Left ventricle myocardium superior (tissue), 1 donor: ENCODE results near the gene BCAP31. TPM values are rescaled to one million over a fixed set of nuclear protein-coding genes. Genes with fewer than 3 reads are reported as not detected.
"Not testable (repeated sequence)": the region's sequence is repeated elsewhere in the genome, so short reads cannot be mapped to it uniquely, and the experiment has no call there.

Source experiments
- ATAC-seq: fragments of 200-7000 bp; cut with Tn5 transposase; one replicate; pipeline ENCODE4 v1.9.1; 2020; ENCODE audit warnings: mild to moderate bottlenecking, moderate library complexity
- DNase-seq: peaks from one replicate; pipeline ENCODE4 v3.0.0-alpha.2; 2020
- intact Hi-C: fragments of 100-400 bp; cut with micrococcal nuclease; formaldehyde crosslinking; loops from one replicate; pipeline ENCODE4 v1.11.0; 2022
- total RNA-seq: library from RNA; stranded (reverse); fragmentation: NEBNext Ultra II Directional; extraction: Animal tissue kit (Norgen Biotek cat#: 25700); gene quantifications from one replicate; pipeline ENCODE4 v1.2.1, GENCODE V29; 2021
- donor health status: DM: no; HTN: yes; CAD: no; lungs with severe emphysema.

BCAP31 gene
- total RNA-seq, 1 donor from 2014 or later, result 91.6 TPM

DNA sequence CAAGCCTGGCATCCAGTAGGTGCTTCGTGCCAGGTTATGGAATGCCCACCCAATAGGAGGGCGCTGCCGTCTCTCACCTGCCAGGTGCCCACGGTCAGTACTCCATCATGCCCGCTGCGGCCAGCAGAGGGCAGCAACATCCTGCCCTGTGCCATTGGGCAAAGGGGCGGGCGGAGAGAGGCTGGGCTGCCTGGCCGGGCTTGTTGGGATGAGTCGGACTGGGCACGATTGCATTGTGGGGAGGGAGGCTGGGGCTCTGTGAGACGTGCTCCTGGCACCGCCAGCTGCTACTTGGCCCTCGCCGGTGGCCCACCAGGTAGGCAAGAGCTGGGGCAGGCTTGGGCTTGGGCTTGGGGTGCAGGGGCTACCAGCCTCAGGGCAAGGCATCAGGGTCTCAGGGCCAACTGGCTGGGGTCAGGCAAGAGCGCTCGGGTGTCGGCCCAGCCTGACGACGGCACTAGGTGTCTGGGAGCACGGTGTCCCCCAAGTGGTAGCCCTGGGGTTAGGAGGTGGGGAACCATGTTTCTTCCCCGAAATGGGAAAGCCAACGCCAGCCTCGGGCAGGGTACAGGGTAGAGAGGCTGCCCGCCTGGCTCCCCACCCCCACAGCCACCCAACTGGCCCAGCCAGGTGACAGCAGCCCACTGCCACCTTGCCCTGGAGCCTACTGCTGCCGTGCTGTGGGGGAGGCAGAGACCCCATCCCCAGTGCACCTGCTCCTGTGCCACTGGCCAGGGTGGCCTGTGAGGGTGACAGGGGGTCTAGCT is 40.0 kb upstream of the BCAP31 start, which contains the start of gene PLXNB3:
TSS of gene PLXNB3 (plus strand) at position 261 of the 767 bp plus-strand sequence. CDS start 1,287 bp downstream, outside the sequence.
- peak; percentile 90 for ATAC-seq
- peak; percentile 85 for DNase-seq
- intact Hi-C loops, result loop anchor here (10.0 kb wide), 1 partner anchor 191 kb away; no protein-coding TSS in a partner anchor

DNA sequence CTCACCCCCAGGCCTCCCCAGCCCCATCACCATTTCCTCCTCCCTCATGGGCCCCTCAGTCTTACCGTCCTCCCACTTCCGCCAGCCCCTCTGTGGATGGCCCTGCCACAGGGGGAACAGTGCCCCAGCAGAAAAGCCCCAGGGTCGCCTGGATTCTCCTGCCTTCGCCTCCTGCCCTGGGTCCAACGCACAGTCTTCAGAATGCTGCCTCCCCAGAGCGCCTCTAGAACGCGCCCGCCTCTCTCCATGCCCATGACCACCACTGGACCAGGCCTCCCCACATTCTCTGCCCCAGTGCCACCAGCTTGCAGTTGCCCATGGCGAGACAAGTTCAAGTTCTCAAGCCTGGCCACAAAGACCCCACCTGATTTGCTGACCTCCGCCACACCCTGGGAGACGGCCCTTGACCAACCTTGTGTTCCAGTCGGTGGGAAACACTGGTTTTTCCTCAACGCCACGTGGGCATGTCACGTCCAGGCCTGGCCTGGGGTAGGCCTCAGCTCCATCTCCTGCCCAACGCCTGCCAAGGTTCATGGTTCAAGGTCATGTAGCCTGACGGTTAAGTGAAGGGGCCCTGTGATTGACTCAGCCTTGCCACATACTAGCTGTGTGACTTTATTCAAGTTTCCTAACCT is 39.2 kb upstream of the BCAP31 start:
- ATAC-seq (no peak), DNase-seq (no peak)
- intact Hi-C loops, result loop anchor here (10.0 kb wide), 1 partner anchor 191 kb away; no protein-coding TSS in a partner anchor

DNA sequence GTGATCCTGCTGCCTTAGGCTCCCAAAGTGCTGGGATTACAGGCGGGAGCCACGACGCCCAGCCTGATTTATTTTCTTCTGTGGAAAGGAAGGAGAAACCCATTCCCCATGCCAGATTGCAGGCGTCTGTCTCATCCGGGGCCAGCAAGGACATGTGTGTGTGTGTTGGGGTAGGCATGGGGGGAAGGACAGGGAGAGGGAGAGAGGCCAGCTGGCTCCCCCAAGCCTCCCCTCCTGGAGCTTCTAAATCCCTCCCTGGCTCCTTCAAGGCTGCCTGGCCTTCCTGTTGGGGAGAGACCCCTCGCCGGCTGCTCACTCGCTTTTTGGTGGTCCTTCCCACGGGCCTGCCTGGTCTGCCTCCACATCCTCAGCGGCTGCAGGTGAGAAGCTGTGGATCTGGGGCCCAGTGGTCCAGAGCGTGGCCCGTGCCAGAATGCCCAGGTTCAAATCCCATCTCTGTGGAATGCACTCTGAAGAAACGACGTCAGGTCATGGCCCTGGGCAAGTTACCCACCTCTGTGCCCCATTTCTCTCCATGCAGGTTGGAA is 38.5 kb upstream of the BCAP31 start:
- DNase-seq (no peak), ATAC-seq (no peak)
- intact Hi-C loops, result loop anchor here (10.0 kb wide), 1 partner anchor 192 kb away; no protein-coding TSS in a partner anchor

DNA sequence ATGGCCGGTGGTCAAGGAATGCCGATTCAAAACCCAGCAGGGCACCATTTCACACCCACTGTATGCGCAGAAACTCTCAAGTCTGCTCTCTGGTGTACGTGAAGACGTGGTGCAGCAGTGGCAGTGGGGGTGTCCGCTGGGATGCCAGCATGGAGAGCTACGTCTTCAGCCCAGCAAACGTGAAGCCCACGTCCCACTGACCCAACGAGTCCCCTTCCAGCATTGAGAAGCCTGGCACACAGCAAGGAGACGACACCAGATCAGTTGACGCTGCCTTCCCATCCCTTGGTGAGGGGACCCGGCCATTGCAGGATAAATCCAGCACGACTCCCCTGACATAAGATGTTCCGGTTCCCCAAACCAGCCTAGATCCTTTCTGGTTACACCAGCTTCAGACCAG is 37.7 kb upstream of the BCAP31 start:
- intact Hi-C loops, result loop anchor here (10.0 kb wide), 1 partner anchor 193 kb away; no protein-coding TSS in a partner anchor
- DNase-seq, result no peak
- ATAC-seq, result no peak

DNA sequence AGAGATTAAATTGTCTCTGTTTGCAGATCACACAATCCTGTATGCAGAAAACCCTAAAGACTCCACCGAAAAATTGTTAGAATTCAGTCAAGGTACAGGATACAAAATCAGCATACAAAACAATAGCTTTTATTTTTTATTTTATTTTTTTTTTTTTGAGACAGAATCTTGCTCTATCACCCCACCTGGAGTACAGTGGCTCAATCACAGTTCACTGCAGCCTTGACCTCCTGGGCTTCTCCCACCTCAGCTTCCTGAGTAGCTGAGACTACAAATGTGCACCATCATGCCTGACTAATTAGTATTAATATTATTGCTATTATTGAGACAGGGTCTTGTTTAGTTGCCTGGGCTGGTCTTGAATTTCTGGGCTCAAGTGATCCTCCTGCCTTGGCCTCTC is 30.9 kb upstream of the BCAP31 start:
- intact Hi-C loops, result no loop called here
- no peak for DNase-seq
- no peak for ATAC-seq

DNA sequence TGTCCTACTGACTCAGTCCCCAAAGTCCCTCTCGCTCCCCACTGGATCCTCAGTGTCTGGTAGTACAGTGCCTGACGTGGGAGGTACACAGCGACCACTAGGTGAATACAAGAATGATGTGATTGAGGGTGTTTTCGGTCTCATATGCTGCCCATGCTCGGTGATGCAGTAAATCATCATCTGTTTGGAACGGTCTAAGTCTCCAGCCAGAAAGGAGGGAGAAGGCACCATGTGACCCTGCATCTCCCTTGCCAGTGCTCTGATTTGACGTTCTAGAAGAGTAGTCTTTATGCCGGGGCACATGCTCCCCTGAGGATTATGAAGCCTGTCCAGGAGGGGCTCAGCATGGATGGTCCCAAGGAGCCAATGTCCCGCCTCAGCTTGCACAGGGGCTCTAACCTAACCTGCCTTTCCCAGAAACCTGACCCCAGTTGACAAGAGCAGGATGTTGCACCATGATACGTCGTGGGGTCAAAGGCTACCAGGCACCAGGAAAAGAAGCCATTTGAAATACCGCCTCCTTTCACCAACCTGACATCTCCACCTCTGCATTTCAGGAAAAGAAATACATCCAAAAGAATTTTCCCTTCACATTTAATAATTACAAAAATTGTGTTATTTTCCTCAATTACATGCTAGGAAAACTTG is 26.1 kb upstream of the BCAP31 start:
- no peak for DNase-seq
- ATAC-seq, result no peak
- intact Hi-C loops, result no loop called here

DNA sequence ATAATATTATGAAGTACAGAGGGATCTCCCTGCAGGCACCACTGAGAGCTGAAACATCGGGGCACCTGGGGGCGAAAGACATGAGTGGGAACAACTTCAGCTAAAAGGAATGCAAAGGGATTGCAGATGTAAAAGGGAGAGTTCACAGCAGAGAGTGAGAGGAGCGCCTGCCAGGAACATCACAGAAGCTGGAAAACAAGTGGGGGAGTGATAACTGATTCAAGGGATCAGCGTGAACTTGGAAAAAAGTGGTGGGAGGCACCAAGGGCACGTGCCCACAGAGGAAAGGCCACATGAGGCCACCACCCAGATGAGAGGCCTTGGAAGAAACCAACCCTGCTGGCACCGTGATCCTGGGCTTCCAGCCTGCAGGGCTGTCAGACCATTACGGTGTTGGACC is 24.8 kb upstream of the BCAP31 start:
- ATAC-seq, DNase-seq, intact Hi-C loops: not testable (repeated sequence)

DNA sequence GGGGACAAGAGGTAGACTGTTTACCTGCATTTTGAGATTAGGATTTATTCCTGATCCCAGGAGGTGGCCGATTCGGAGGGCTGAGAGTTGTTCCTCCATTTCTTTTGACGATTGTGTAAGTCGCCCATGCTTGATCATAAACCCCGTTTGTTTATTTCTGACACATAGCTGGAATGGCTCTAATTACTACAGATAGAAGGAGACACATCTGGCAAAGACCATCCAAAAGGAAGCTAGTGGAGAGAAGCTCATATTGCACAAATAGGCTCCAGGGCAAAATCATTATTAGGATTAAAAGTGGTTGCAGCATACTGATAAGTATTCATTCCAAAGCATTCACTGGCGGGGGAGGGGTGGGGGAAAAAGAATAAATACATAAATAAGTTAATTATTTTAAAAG is 22.8 kb upstream of the BCAP31 start:
- DNase-seq, ATAC-seq, intact Hi-C loops: not testable (repeated sequence)

DNA sequence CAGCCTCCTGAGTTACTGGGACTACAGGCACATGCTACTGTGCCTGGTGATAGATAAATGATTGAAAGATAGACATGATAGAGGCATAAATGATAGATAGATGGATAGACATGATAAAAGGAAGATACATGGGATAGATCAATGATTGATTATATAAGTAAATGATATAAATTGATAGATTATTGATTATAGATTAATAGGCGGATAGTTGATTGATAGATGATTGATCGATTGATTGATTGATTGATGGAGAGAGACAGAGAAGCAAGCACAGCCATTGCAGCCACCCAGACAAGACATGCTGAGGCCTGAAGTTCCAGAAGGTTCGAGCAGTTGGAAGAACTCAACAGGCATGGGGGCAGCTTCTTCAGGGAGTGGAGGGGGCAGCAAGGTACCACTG is 22.2 kb upstream of the BCAP31 start:
- intact Hi-C loops, result no loop called here
- no peak for DNase-seq
- no peak for ATAC-seq

DNA sequence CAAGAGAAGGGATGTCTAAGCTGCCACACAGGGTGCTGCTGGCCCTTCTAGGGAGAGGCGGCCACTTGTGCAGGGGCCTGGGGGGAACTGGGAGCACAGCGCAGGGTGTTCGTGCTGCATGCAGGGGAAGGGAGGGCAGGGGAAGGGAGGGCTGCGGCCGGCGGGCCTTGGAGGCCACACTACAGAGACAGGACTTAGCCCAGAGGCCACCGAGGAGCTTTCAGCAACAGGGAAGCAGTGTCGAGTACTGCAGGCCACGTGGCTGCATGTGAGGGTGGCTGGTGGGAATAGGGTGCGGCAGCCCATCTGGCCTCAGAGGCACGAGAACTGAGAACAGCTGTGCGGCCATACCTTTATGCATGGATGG is 20.9 kb upstream of the BCAP31 start:
- DNase-seq, intact Hi-C loops, ATAC-seq: not testable (repeated sequence)

DNA sequence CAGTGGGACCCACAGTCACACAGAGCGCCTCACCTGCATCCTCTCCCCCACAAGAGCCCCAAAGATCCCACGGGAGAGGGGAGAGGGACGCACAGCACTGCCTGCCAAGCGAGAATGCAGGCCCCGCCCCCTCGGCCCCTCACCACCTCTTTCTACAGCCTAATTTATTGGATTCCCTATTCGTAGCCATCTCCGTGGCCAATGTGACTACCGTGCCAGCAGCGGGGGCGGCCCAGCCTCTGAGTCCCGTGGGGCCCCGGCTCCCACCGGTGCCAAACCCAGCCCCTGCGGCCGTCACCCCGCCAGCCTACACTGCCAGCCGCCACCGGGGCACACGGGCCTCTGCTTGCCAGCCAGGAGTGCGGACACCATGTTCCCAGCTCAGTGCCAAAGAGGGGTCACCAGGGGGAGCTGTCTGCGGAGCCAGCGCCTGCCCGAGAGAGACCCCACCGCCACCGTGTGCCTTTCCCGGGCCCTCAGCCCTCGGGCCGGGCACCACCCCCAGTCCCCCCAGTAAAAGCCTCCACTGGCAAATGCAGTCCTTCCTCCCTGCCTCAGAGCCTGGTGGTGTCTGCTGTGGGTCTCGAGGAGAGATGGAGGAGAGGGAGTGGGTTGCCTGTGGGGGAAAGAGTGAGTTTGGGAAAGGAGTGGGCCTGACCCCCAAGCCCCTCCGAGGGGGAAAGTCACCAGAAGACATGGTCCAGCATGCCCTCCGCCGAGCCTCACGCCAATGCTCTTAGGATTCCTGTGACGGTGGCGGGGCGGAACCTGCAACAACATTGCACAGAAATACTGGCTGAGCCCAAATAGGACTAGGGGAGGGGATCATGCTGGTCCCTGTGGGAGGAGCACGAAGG is 20.3 kb upstream of the BCAP31 start:
- ATAC-seq (no peak), DNase-seq (peak; percentile 39)
- intact Hi-C loops, result no loop called here

DNA sequence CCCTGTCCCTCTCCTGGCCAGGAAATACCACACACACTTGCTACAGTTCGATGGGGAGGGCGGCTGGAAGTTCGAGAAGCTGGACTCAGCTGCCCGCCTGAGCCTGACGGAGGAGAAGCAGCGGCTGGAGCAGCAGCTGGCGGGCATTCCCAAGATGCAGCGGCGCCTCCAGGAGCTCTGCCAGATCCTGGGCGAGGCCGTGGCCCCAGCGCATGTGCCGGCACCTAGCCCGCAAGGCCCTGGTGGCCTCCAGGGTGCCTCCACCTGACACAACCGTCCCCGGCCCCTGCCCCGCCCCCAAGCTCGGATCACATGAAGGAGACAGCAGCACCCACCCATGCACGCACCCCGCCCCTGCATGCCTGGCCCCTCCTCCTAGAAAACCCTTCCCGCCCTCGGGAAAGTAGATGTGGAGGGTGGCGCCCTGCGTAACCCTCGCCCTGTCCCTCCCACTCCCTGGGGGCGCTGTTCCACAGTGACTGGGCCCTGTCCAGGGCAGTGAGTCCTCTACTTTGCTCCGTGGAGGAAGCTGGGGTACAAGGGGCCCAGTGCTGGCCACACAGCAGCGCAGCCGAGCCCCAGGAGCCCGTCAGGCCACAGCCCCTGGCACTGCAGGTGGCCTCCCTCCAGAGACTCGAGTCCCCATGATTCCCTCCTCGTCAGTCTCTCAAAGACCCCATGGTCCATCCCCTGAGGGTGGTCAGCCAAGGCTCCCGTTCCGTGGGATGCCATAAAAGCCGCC is 19.5 kb upstream of the BCAP31 start:
- ATAC-seq, intact Hi-C loops: not testable (repeated sequence)
- DNase-seq, result peak; percentile 65

DNA sequence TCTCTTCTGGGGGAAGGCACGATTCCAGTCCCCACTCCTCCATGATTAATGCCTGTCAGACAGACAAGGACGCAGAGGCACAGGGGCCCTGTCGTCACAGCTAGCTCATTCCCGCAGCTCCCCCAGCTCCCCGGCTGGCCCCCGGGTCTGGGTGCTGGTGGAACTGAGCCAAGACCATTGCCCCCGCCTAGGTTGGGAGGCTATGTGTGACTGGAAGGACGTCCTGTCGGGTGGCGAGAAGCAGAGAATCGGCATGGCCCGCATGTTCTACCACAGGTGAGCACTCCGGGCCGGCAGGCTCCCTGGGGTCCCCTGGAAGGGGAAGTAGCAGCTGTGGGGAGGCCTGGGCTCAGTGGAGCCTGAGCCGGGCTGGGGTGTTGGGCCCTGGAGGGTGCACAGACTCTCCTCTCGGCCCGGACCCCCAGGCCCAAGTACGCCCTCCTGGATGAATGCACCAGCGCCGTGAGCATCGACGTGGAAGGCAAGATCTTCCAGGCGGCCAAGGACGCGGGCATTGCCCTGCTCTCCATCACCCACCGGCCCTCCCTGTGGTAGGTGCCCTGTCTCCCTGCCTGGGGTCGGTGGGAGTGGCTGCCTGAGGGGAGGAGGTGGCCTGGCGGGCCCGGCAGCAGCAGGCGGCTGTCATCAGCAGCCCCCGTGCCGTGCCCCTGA is 18.7 kb upstream of the BCAP31 start:
- ATAC-seq, DNase-seq, intact Hi-C loops: not testable (repeated sequence)

DNA sequence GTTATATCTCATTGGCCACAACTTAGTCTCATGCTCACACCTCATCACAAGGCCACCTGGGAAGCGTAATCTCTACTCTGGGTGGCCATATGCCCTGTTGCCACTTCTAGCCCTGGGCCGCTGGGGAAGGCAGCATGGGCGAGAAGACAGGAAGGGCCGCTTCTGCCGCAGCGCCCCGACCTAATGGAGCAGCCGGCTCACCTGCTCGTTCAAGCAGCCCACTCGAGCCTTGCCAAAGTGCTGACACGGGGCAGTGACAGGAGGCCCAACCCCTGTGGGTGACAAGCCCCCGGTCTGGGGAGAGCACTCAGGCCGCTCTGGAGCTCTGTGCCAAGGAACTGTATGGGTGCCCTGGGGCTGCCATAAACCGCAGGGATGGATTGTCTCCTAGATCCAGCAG is 17.9 kb upstream of the BCAP31 start:
- intact Hi-C loops, DNase-seq, ATAC-seq: not testable (repeated sequence)

DNA sequence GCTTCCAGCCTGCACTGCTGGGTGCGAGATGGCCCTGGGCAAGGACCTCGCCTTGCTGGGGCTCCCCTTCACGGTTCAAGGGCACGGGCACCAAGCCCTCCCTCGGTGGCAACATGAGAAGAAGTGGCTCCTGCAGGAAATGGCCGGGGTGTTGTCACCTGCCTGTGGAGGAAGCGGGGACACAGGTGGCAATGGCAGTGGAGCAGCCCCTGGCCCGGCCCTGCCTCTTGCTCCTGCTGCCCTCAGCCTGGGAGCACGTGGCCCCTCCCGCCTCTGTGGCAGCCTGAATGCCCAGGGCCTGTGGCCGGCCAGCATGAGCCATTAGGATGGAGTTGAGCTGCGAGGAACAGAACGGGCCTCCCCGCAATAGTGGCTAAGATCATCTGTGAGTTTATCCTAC is 17.3 kb upstream of the BCAP31 start:
- intact Hi-C loops, result no loop called here
- DNase-seq (no peak), ATAC-seq (no peak)

DNA sequence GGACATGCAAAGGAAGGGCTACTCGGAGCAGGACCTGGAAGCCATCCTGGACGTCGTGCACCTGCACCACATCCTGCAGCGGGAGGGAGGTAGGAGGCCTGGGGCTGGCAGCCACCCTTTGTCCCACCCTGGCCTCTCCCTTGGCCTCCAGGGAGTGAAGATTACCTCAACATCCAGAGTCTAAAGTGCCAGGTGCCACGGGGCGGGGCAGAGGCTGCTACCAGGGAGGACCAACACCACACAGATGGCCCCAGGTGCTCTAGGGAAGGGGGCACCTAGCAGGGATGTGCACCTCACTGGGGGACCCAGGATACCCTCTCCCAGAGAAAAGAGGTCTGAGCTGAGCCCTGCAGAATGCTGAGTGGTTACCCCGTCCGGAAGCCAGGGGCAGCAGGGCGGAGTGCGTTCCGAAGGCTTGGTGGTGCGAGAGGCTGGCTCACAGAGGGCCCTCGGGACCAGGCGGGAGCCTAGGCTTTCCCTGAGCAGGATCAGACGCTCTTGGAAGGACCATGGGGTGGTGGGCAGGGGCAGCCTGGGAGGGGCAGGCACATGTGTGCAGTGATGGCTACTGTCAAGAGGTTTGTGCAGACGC is 16.5 kb upstream of the BCAP31 start:
- no peak for ATAC-seq
- DNase-seq, result no peak
- intact Hi-C loops, result no loop called here
